Endothelial cell of umbilical vein (primary cell): Measurements from ENCODE around the gene GPHA2. TPM values are rescaled to one million over a fixed set of nuclear protein-coding genes. Genes with fewer than 3 reads are reported as not detected.

Experiments
- BruUV-seq: library from RNA; stranded (reverse); fragments of 400-500 nt; replicated peaks from 2 replicates; lab custom pipeline; 2021; lab: Mats Ljungman, UMichigan
- CTCF ChIA-PET: fragments of 300-600, 350-600 bp; sonication (Branson Sonifier 250); formaldehyde crosslinking; loops from one replicate; lab custom pipeline; 2021; ENCODE audit warnings: antibody characterized with exemption, inconsistent platforms; lab: Charles Lee
- POLR2A ChIA-PET: fragments of 300-600, 350-600 bp; sonication (Branson Sonifier 250); formaldehyde crosslinking; loops from one replicate; lab custom pipeline; 2021; ENCODE audit warnings: antibody characterized with exemption, inconsistent platforms; lab: Charles Lee
- DNase-seq: peaks from one replicate; pipeline ENCODE4 v3.0.0-alpha.2; 2011; ENCODE audit warnings: low read depth, low spot score
- FAIRE-seq: peaks from 2 replicates; lab custom pipeline; 2011; peaks lifted over from hg19 to GRCh38; lab: Jason Lieb, UNC
- H2AFZ ChIP-seq: 2 replicates; pipeline ENCODE4 v1.6.0; 2012; ENCODE audit warnings: low read depth, low read length, control low read depth, inconsistent platforms
- H3K27ac ChIP-seq: 2 replicates; pipeline ENCODE4 v1.5.1; 2011; ENCODE audit warnings: low read depth, mild to moderate bottlenecking, control low read depth, low read length, moderate library complexity; ENCODE audit not compliant: insufficient read depth
- H3K27me3 ChIP-seq, 2 experiments: 2 replicates each; pipeline versions ENCODE4 v1.6.0 to v1.6.1; 2011; ENCODE audit warnings: low read length in 2 of 2, mixed read lengths in 1 of 2; ENCODE audit not compliant: control insufficient read depth in 2 of 2, insufficient read depth in 2 of 2
- H3K36me3 ChIP-seq, 2 experiments: 2 replicates in 1 of 2; 3 replicates in 1 of 2; pipeline ENCODE4 v1.5.1; 2011; ENCODE audit warnings: low read length in 2 of 2, mild to moderate bottlenecking in 1 of 2, moderate library complexity in 1 of 2; ENCODE audit not compliant: control insufficient read depth in 2 of 2, insufficient read depth in 2 of 2; ENCODE audit errors: extremely low read depth in 1 of 2
- H3K4me1 ChIP-seq: 3 replicates; pipeline ENCODE4 v1.5.1; 2011; ENCODE audit warnings: mild to moderate bottlenecking, low read length; ENCODE audit not compliant: control insufficient read depth, insufficient read depth; ENCODE audit errors: extremely low read depth
- H3K4me2 ChIP-seq: 2 replicates; pipeline ENCODE4 v1.6.1; 2011; ENCODE audit warnings: low read length, control low read depth, mixed read lengths; ENCODE audit not compliant: insufficient read depth
- H3K4me3 ChIP-seq, 3 experiments: fragments of 200-600 bp in 1 of 3; sonication (generic), shearing (Covaris generic) in 1 of 3; replicated peaks in 1 of 3; 2 replicates each; pipeline ENCODE4 v1.5.1; 2011 to 2016; ENCODE audit warnings: control low read depth in 3 of 3, low read length in 3 of 3, mild to moderate bottlenecking in 2 of 3, inconsistent platforms in 1 of 3, low read depth in 1 of 3, moderate library complexity in 1 of 3; ENCODE audit not compliant: insufficient read depth in 1 of 3
- H3K79me2 ChIP-seq: 2 replicates; pipeline ENCODE4 v1.6.0; 2012; ENCODE audit warnings: low read length, inconsistent platforms; ENCODE audit not compliant: control insufficient read depth, insufficient read depth
- H3K9ac ChIP-seq: replicated peaks from 2 replicates; pipeline ENCODE3; 2011; ENCODE audit warnings: low read length, control low read depth; ENCODE audit not compliant: insufficient read depth; ENCODE audit errors: extremely low read depth
- H3K9me1 ChIP-seq: replicated peaks from 3 replicates; pipeline ENCODE4 v1.6.0; 2011; ENCODE audit warnings: mild to moderate bottlenecking, low read length; ENCODE audit not compliant: control insufficient read depth, insufficient read depth; ENCODE audit errors: extremely low read depth
- H3K9me3 ChIP-seq: replicated peaks from 2 replicates; pipeline ENCODE4 v1.5.1; 2012; ENCODE audit warnings: low read length, inconsistent platforms; ENCODE audit not compliant: control insufficient read depth, insufficient read depth
- H4K20me1 ChIP-seq: replicated peaks from 2 replicates; pipeline ENCODE3; 2011; ENCODE audit warnings: mild to moderate bottlenecking, low read length; ENCODE audit not compliant: control insufficient read depth, insufficient read depth; ENCODE audit errors: extremely low read depth
- CTCF ChIP-seq, 2 donors: IDR thresholded peaks; 1 replicate in 1 of 2; 2 replicates in 1 of 2; pipeline ENCODE4 v1.5.1; 2011; ENCODE audit warnings: low read length in 2 of 2, mild to moderate bottlenecking in 2 of 2, moderate library complexity in 2 of 2, control low read depth in 1 of 2, inconsistent platforms in 1 of 2, low read depth in 1 of 2; ENCODE audit not compliant: insufficient read depth in 1 of 2; ENCODE audit errors: extremely low read depth in 1 of 2
- EZH2 ChIP-seq: IDR thresholded peaks from 2 replicates; pipeline ENCODE4 v1.6.1; 2012; ENCODE audit warnings: borderline replicate concordance, low read depth, mild to moderate bottlenecking, moderate library complexity, low read length, inconsistent platforms; ENCODE audit not compliant: severe bottlenecking
- FOS ChIP-seq: IDR thresholded peaks from 2 replicates; pipeline ENCODE4 v1.6.1; 2011; ENCODE audit warnings: mild to moderate bottlenecking, low read length, moderate library complexity, borderline replicate concordance; ENCODE audit not compliant: insufficient read depth
- GATA2 ChIP-seq: IDR thresholded peaks from 2 replicates; pipeline ENCODE4 v1.7.0; 2011; ENCODE audit warnings: low read depth, mild to moderate bottlenecking, moderate library complexity, mixed read lengths, low read length; ENCODE audit not compliant: insufficient read length, insufficient read depth
- JUN ChIP-seq: IDR thresholded peaks from 2 replicates; pipeline ENCODE4 v1.6.1; 2011; ENCODE audit warnings: borderline replicate concordance, low read depth; ENCODE audit not compliant: insufficient read length, insufficient read depth
- MAX ChIP-seq: IDR thresholded peaks from 2 replicates; pipeline ENCODE4 v1.6.1; 2011; ENCODE audit not compliant: insufficient read depth, insufficient read length
- MYC ChIP-seq: IDR thresholded peaks from one replicate; pipeline ENCODE4 v1.6.1; 2011; ENCODE audit warnings: mild to moderate bottlenecking, low read depth, low read length
- POLR2A ChIP-seq: IDR thresholded peaks from 2 replicates; pipeline ENCODE4 v1.6.1; 2012; ENCODE audit warnings: low read depth, mild to moderate bottlenecking, control low read depth, low read length
- POLR2AphosphoS5 ChIP-seq: IDR thresholded peaks from 2 replicates; pipeline ENCODE4 v1.6.1; 2012; ENCODE audit warnings: low read depth, mild to moderate bottlenecking, control low read depth, low read length, moderate library complexity; ENCODE audit not compliant: insufficient read depth
- dilution Hi-C: fragments of 300-500 bp; cut with MboI; formaldehyde crosslinking; loops from one replicate; pipeline ENCODE4 v1.15.0; 2019; ENCODE audit warnings: low sequenced_read_pairs; ENCODE audit not compliant: extremely low pct_ligation_motif_present
- intact Hi-C: fragments of 100-400 bp; cut with micrococcal nuclease; formaldehyde crosslinking; loops from one replicate; pipeline ENCODE4 v1.10.0; 2022
- polyA plus RNA-seq, 4 experiments: library from polyadenylated mRNA; depleted of rRNA in 3 of 4; stranded (reverse) in 3 of 4; unstranded in 1 of 4; fragments of >200 nt; gene quantifications; 2 replicates each; pipeline versions ENCODE4 v1.2.1 to v1.2.3, GENCODE V29; 2011 to 2012; ENCODE audit warnings: missing spikeins in 1 of 4
- total RNA-seq: library from RNA; stranded (reverse); gene quantifications from 2 replicates; pipeline ENCODE4 v1.2.3, GENCODE V29; 2021

The GPHA2 gene
- total and polyA plus RNA-seq, 2 donors (not counting 3 experiments of a cell fraction or from before 2014, with no cell fraction given), result not detected

- Histone ChIP-seq H3K9me1 (no peaks in the 10 kb centered on the region), H3K9me3 (no peaks in the 10 kb centered on the region), H2AFZ (no peak overlapping the region), H3K27ac (no peak overlapping the region), H3K4me1 (no peaks in the 10 kb centered on the region), H3K4me3 (no peak overlapping the region), H4K20me1 (no peaks in the 10 kb centered on the region), H3K9ac (no peak overlapping the region), H3K79me2 (no peaks in the 10 kb centered on the region), H3K27me3 (no peaks in the 10 kb centered on the region), H3K36me3 (peaks cover 0 to 12% of the 10 kb centered on the region in 2 experiments), H3K4me2 (no peak overlapping the region)
- DNase-seq (no peak), FAIRE-seq (no peak)
- dilution Hi-C loops (loop anchor here (10.0 kb wide), 1 partner anchor 49 kb away; the partner anchor contains the start of gene CDC42BPG), intact Hi-C loops (loop anchor here (1.0 kb wide), 2 partner anchors 46 to 116 kb away; no protein-coding TSS in a partner anchor)
- ChIA-PET CTCF (interaction anchor here (0.7 to 9.4 kb wide), 5 partner anchors 24 to 46 kb away, joined by 3 to 168 read pairs (median 3); partner anchors contain the start of gene CDC42BPG), POLR2A (no interaction called here)
- BruUV-seq, result no TSS peak
- no peak for TF ChIP-seq GATA2
- no peak for TF ChIP-seq CTCF (IDR thresholded peaks at IDR 0.05; ENCODE audit: extremely low read depth in 1 of 2, insufficient read depth in 1 of 2, low read depth in 1 of 2, low read length in 2 of 2)
- TF ChIP-seq POLR2A, result no peak
- TF ChIP-seq EZH2, result no peak
- TF ChIP-seq MYC, result no peak
- TF ChIP-seq FOS, result no peak
- no peak for TF ChIP-seq POLR2AphosphoS5
- TF ChIP-seq MAX, result no peak
- TF ChIP-seq JUN, result no peak
Measured at GRCh38 chr11:64893194-64894069, 42.3 kb downstream of the GPHA2 start.
